GM19238 (cell line): ENCODE measurements around the gene CHRND.

Source experiments
- DNase-seq: peaks from one replicate; pipeline ENCODE4 v3.0.0; 2011; ENCODE audit warnings: low spot score; ENCODE audit not compliant: insufficient read length

The CHRND gene

DNA sequence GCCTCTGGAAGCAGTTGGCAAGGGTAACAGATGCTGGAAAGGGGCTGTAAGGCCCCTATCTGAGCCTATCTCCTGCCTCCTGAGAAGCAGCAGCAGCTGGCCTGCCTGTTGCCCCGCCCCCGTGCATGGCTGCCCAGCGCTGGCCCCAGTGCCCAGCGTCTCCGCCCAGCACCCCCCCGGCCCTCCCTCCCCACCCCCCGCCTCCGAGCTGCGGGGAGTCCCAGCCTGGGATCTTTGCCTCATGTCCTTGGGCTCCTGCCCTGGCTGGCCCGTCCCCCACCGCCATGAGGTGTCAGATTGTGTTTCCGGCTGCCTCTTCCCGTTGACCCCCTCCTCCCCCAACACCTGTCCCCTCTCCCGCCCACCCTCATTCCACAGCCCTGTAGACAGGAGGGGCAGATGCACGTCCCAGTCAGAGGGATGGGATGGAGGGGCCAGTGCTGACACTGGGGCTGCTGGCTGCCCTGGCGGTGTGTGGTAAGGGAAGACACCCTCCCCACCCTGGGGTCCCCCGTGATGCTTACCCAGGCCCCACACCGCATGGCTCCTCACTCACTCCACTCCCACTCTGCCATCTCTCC is at the start of gene CHRND:
CHRND (plus strand) TSS at position 370 of the 581 bp plus-strand sequence; CDS start at position 426, 56 bp downstream.
- no peak for DNase-seq

GRCh38 chr2:232476791-232477190 is 49.2 kb upstream of the CHRND start:
- no peak for DNase-seq

DNA sequence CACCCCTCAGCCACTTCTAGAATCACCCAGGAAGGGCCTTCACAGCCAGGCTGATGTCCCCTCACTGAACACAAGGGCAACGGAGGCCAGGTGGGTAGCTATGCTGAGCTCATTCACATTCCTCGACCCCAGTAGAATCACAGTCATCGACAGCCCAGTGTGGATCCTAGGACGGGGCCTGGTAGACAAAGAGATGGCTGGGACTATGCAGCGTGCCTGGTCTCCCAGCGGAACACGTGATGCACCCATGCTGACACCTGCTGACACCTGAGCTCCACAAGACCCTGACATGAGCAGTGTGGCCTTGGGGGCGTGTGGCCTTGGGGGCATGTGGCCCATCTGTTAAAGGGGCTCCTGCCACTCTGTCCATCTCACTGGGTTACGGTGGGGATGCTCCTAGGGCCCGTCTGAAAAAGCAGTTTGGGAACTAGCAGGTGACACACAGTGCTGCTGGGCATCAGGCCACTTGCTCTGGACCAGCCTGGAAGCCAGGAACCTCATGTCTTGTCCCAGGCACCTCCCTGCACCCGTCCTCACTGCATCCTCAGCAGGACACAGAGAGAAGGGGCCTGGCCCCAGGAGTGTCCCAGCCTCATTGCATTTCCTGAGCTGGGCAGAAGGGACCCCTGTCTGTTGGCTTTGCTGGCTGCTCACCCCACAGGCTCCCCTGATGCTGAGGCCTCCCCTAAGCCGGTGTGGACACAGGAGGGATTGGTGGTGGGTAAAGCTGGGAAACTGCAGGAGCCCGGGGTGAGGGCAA is 48.0 kb upstream of the CHRND start:
- DNase-seq = no peak

- no peak for DNase-seq
Observed at GRCh38 chr2:232478571-232479340, 47.2 kb upstream of the CHRND start.

GRCh38 chr2:232479341-232480200 is 46.4 kb upstream of the CHRND start:
- no peak for DNase-seq

DNA sequence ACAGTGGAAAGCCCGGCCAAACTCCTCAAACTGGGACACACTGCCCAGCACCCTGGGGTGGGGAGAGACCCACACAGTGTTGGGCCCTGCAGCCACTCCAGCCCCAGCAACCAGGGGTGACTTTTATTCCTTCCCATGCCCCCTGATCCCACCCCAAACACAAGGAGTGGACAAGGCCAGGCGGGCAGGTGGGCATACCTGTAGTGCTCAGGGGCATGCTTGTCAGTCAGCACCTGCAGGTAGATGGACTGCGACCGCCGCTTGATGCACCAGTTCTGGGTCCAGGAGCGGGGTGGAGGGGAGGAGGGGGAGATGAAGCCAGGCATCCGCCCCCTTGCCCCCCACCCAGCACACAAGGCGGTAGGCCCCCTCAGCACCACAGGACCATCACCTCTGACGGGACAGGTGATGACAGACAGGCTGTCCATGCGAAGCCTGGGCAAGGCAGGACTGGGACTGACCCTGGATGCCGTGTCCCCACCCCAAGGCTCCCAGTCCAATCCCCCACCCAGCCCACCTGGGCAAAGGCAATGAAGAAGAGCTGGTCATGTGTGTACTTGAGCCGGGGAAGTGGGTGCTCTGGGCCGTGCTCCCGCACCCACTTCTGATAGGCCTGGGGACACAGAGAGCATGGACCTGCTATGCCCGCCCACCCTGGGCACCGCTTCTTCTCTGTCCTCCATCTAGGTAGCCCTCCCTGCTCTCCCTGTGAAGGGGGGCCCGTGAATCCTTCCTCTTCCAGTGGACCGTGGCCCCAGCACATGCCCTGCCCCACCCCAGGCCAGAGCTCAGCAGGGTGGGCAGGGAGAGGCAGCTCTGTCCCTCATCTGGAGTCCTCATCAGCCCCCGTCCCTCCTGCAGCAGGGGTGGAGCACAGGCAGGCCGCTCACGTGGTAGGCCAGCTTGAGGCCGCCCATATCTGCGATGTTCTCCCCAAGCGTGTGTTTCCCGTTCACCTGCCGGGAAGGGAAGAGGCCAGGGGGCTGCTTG is 45.5 kb upstream of the CHRND start:
- no peak for DNase-seq

DNA sequence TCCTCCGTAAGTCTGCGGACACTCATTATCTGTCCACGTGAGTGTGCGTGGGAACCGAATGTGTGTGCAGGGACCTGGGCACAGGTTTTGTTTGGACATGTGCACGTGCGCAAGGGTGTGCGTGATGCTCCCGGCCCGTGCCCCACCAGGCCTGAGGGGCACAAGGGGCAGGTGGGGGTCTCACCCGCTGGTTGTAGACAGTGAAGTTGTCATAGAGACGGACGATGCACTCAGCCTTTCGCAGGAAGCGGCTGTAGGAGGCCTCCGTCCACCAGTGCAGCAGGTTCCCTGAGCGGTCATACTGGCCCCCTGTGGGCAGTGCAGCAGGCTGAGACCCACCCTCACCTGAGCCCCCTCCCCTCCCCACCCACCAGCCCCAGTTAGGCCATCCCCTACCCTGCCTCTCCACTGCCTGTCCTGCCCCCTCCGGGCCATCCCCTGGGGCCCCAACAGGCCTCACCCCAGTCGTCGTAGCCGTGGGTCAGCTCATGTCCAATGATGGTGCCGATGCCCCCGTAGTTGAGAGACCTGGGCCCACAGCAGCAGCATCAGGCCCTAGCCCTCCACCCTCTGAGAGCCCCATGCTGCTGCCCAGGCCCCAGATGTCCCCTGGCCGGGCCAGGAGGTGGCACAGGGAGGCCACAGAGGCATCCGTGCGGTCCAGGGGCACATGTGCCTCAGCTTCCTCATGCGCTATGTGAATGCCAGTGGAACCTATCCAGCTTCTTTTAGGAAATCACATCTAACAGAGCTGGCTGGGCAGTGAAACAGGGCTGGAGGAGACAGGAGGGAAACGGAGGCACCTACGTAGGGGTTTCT is 44.4 kb upstream of the CHRND start:
- no peak for DNase-seq

- DNase-seq = no peak
Observed at GRCh38 chr2:232482301-232483238, 43.4 kb upstream of the CHRND start.

DNA sequence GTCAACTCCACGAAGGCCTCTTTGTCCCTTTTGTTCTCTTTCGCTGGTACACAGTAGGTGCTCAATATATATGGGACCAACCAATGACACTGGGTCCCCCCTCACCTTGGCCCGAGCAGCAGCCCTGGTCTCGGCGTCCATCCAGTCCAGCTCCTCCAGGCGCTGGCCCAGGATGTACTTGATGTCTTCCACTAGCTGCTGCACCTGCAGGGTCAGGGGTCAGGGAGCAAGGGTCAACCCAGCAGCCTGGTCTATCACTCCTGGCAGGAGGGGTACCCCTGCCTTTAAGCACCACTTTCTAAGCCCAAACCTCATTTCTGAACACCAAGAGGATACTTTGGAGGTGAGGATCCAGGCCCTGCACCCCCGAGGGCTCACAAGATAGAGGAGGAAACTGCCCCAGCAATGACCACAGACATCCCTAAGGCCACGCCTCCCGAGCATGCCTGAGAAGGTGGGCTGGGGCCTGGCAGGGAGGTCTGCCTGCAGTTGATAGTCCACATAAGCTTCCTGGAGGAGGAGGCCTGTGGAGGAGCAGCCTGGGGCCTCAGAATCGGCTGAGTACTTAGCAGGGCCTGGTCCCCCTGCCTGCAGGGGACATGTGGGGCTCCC is 42.5 kb upstream of the CHRND start:
- DNase-seq = no peak

DNA sequence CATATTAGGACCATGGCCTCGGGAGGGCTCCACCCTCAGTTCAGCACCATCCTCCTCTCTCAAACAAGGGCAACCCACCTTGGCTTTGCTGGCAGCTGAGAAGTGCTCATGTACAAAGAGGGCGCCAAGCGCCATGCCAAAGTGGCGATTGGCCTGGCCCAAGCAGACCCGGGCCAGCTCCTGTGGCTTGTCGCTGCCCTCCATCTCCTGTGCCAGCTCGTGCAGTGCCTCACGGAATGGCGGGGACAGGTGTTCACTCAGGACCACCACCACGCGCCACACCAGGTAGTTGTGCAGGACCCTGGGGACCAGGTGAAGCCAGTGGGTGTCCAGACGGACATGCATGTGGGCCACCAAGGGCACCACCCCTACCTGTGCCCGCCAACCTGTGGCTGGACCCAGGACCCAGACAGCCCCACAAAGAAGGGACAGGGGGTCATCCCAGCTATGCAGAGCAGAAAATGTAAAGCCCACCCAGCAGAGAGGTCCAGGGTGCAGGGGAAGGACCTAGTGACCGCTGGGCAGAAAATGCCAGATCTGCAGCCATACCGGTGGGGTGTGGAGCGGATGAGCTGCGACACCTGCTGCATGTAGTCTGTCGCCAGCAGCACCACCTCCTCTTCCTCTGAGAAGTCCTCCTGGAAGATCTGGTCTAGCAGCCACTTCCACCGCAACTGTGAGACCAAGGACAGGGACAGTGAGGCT is 41.9 kb upstream of the CHRND start:
- no peak for DNase-seq

GRCh38 chr2:232484628-232485347 is 41.2 kb upstream of the CHRND start:
- DNase-seq = no peak

GRCh38 chr2:232485348-232485756 is 40.6 kb upstream of the CHRND start:
- DNase-seq = no peak

DNA sequence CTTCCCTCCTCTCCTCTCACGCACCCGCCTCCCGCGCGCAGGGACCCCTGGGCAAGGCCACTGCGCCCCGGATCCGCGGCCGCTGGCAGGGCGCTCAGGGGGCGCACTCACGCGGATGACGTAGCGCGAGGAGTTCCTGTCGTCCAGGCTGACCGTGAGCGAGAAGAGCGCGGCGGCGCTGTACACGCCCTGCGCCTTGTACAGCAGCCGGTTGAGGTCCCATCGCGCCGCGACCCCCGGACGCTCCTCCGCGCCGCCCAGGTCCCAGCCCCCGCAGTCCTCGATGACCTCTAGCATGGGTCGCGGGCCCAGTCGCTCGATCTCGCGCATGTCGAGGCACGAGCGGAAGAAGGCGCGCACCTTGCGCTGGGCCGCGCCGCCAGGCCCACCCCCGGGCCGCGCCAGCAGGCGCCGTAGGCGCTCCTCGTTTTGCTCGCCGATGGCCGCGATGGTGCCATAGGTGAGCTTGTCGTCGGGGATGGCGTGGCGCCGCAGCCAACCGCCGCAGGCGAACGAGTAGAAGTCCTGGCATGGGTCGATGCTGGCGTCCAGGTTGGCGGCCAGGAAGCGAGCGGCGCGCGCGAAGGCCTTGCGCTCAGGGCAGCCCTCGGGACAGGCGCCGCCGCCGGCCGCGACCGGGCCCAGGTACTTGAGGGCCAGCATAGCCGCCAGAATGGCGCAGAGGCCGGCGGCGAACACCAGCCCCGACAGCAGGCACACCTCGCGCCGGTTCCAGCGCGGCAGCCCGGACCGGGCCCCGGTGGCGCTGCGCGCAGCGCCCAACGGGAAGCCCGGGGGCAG is 40.0 kb upstream of the CHRND start:
- no peak for DNase-seq

DNA sequence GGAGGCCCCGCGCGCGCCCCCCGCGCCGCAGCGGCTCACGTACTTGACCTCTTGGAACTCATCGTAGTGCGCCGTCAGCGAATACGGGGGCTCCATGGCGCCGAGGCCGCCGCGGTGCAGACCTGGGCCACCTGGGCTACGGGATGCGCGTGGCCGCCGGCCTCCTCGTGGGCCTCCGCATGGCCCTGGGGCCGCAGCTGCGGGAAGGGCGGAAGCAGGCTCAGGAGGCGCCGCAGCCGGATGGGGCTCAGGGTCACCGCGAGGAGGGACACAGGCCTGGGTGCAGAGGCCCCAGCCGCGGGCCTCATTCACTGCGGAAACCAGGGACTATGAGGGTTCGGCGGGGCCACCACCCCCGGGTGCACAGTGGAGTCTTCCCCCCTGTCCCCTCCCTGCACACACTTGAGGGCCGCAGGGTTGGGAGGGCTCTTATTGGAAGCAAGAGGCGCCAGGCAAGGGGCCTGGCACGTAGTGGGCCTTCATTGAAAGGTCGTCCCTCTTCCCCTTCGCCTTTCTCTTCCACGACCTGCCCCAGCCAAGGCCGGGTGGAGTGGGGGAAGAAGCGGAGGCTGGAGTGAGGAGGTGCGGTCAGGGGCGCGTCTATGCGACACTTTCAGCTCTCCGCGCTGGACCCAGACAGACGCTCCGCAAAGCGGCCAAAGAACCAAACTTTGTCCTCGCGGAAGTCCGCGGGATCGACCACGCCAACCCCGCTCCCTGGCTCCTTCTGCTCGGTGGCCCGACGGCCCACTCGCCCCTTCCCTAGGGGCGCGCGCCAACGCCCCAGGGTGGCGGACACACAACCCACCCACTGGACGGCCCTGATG is 39.2 kb upstream of the CHRND start:
- DNase-seq = no peak
